K562 (cell line): ENCODE results near the gene HOXB1. TPM values are rescaled to one million over a fixed set of nuclear protein-coding genes. Genes with fewer than 3 reads are reported as not detected.

Experiments
- ATAC-seq: fragments of 200-7000 bp; cut with Tn5 transposase; 3 replicates; pipeline ENCODE4 v1.9.1; 2020; ENCODE audit warnings: moderate library complexity
- BruUV-seq: library from RNA; stranded (reverse); fragments of 400-500 nt; replicated peaks from 2 replicates; lab custom pipeline; 2021; lab: Mats Ljungman, UMichigan
- CTCF ChIA-PET: fragments of 300-600 bp; formaldehyde crosslinking; extraction: SDS; loops from one replicate; lab custom pipeline; 2021; ENCODE audit warnings: low intra/inter-chr PET ratio; lab: Yijun Ruan, JAX
- POLR2A ChIA-PET: fragments of 300-600, 350-650 bp; sonication (Branson Sonifier 250); formaldehyde crosslinking; extraction: SDS; loops from one replicate; lab custom pipeline; 2021; ENCODE audit warnings: antibody characterized with exemption, inconsistent platforms; lab: Yijun Ruan, JAX
- DNase-seq, 4 experiments: peaks; one replicate each; pipeline versions ENCODE4 v3.0.0 to v3.0.0-alpha.2; 2011 to 2018; ENCODE audit warnings: low spot score in 3 of 4, mixed read lengths in 3 of 4; ENCODE audit errors: extremely low read depth in 1 of 4
- FAIRE-seq: peaks from 2 replicates; lab custom pipeline; 2011; peaks lifted over from hg19 to GRCh38; lab: Jason Lieb, UNC
- H2AFZ ChIP-seq: 2 replicates; pipeline ENCODE4 v1.6.0; 2011; ENCODE audit warnings: low read depth, low read length, control low read depth, inconsistent platforms
- H3K27ac ChIP-seq: fragments of 200-600 bp; 3 replicates; pipeline ENCODE4 v1.8.0; 2011; ENCODE audit warnings: low read depth, mild to moderate bottlenecking, control low read depth, inconsistent platforms, low read length, moderate library complexity, mixed read lengths; ENCODE audit errors: extremely low read depth
- H3K27me3 ChIP-seq, 2 experiments: fragments of 300-600 bp in 1 of 2; 2 replicates in 1 of 2; 3 replicates in 1 of 2; pipeline versions ENCODE4 v1.6.0 to v1.8.0; 2011; ENCODE audit warnings: inconsistent platforms in 2 of 2, low read length in 2 of 2, mild to moderate bottlenecking in 1 of 2, mixed read lengths in 1 of 2, moderate library complexity in 1 of 2; ENCODE audit not compliant: control insufficient read depth in 2 of 2, insufficient read depth in 2 of 2
- H3K36me3 ChIP-seq: fragments of 300-600 bp; 3 replicates; pipeline ENCODE4 v1.8.0; 2011; ENCODE audit warnings: mild to moderate bottlenecking, low read length, inconsistent platforms; ENCODE audit not compliant: control insufficient read depth, insufficient read depth
- H3K4me1 ChIP-seq, 2 experiments: fragments of 200-600 bp in 1 of 2; replicated peaks in 1 of 2; 2 replicates in 1 of 2; 3 replicates in 1 of 2; pipeline versions ENCODE4 v1.5.1 to v1.8.0; 2011; ENCODE audit warnings: inconsistent platforms in 2 of 2, low read length in 2 of 2, mild to moderate bottlenecking in 1 of 2, mixed read lengths in 1 of 2, moderate library complexity in 1 of 2; ENCODE audit not compliant: control insufficient read depth in 2 of 2, insufficient read depth in 2 of 2
- H3K4me2 ChIP-seq: 2 replicates; pipeline ENCODE4 v1.6.1; 2011; ENCODE audit warnings: low read length, control low read depth, inconsistent platforms, mixed read lengths; ENCODE audit not compliant: insufficient read depth
- H3K4me3 ChIP-seq: fragments of 200-600 bp; sonication (generic), shearing (Covaris generic); 2 replicates; pipeline ENCODE4 v1.5.1; 2016; ENCODE audit warnings: control low read depth, inconsistent platforms
- H3K79me2 ChIP-seq: fragments of 200-600 bp; 3 replicates; pipeline ENCODE4 v1.8.0; 2011; ENCODE audit warnings: low read length, inconsistent platforms; ENCODE audit not compliant: control insufficient read depth, insufficient read depth
- H3K9ac ChIP-seq, 2 experiments: 2 replicates each; pipeline versions ENCODE4 v1.6.0 to v1.6.1; 2011; ENCODE audit warnings: low read depth in 2 of 2, low read length in 2 of 2, control low read depth in 1 of 2, inconsistent platforms in 1 of 2, mild to moderate bottlenecking in 1 of 2, mixed read lengths in 1 of 2; ENCODE audit not compliant: insufficient read depth in 1 of 2
- H3K9me1 ChIP-seq: one replicate; pipeline ENCODE4 v1.6.0; 2011; ENCODE audit warnings: inconsistent platforms, mild to moderate bottlenecking, low read length, moderate library complexity; ENCODE audit not compliant: control insufficient read depth, insufficient read depth
- H3K9me3 ChIP-seq: replicated peaks from 2 replicates; pipeline ENCODE4 v1.5.1; 2011; ENCODE audit warnings: low read depth, low read length, inconsistent platforms; ENCODE audit not compliant: control insufficient read depth, insufficient read depth
- H4K20me1 ChIP-seq: replicated peaks from 2 replicates; pipeline ENCODE4 v1.6.1; 2011; ENCODE audit warnings: low read length, inconsistent platforms, mixed read lengths; ENCODE audit not compliant: control insufficient read depth, insufficient read depth
- CHAMP1 ChIP-seq: fragments of 450-650 bp; IDR thresholded peaks from 2 replicates; pipeline ENCODE4 v1.6.1; 2016; ENCODE audit warnings: mild to moderate bottlenecking
- ELK3 ChIP-seq: fragments of 450-650 bp; formaldehyde crosslinking; IDR thresholded peaks from 2 replicates; pipeline ENCODE4 v1.4.0; 2020; ENCODE audit warnings: mild to moderate bottlenecking
- MYBL2 ChIP-seq, 2 experiments: fragments of 450-650 bp in 1 of 2; sonication (generic) in 1 of 2; formaldehyde crosslinking in 1 of 2; IDR thresholded peaks; 2 replicates each; pipeline versions ENCODE4 v1.6.1 to v1.8.1; 2017 to 2022; ENCODE audit warnings: borderline replicate concordance in 1 of 2, inconsistent platforms in 1 of 2, low read depth in 1 of 2, mild to moderate bottlenecking in 1 of 2, missing genetic modification reagents in 1 of 2, moderate library complexity in 1 of 2
- PRPF4 ChIP-seq: fragments of 200-400 bp; formaldehyde crosslinking; IDR thresholded peaks from one replicate; pipeline ENCODE4 v1.6.1; 2017; ENCODE audit warnings: low read length, low read depth, mild to moderate bottlenecking; ENCODE audit not compliant: insufficient read depth, poor library complexity, severe bottlenecking
- RBM39 ChIP-seq: fragments of 200-400 bp; formaldehyde crosslinking; optimal IDR thresholded peaks from 2 replicates; pipeline ENCODE3; 2018; ENCODE audit warnings: low read depth, low read length
- TAF7 ChIP-seq: fragments of 450-650 bp; IDR thresholded peaks from 2 replicates; pipeline ENCODE4 v1.6.1; 2016; ENCODE audit warnings: missing genetic modification characterization, missing compliant biosample characterization
- TCF15 ChIP-seq: fragments of 250-450 bp; sonication (Bioruptor Pico); IDR thresholded peaks from 2 replicates; pipeline ENCODE4 v1.8.0; 2022; ENCODE audit warnings: moderate library complexity, mild to moderate bottlenecking, inconsistent platforms
- ZNF197 ChIP-seq: fragments of 200-800 bp; sonication (Bioruptor generic); IDR thresholded peaks from 2 replicates; pipeline ENCODE4 v1.6.1; 2016; ENCODE audit warnings: low read depth, missing genetic modification characterization, missing compliant biosample characterization
- ZNF217 ChIP-seq: sonication (generic); formaldehyde crosslinking; IDR thresholded peaks from 2 replicates; pipeline ENCODE4 v1.8.0; 2022; ENCODE audit warnings: mild to moderate bottlenecking, missing genetic modification reagents
- ZNF324 ChIP-seq: fragments of 250-450 bp; sonication (Bioruptor Pico); IDR thresholded peaks from 2 replicates; pipeline ENCODE4 v1.4.0; 2020; ENCODE audit warnings: mild to moderate bottlenecking
- WGBS: fragments of 100-300 bp; shearing (Covaris generic); methylation state at CpG from one replicate; pipeline ENCODE4 v1.1.6; 2016; ENCODE audit warnings: low coverage, mixed read lengths; ENCODE audit not compliant: insufficient coverage; ENCODE audit errors: missing lambda C conversion rate; 5-methylcytosine and 5-hydroxymethylcytosine counted together
- in situ Hi-C: fragments of 300-500 bp; cut with MboI; formaldehyde crosslinking; loops from 4 replicates; pipeline ENCODE4 v1.15.0; 2018; ENCODE audit warnings: inconsistent platforms, mixed read lengths
- intact Hi-C: fragments of 100-400 bp; cut with micrococcal nuclease; formaldehyde crosslinking; loops from 2 replicates; pipeline ENCODE4 v1.14.2; 2022
- polyA plus RNA-seq, 8 experiments: library from polyadenylated mRNA; depleted of rRNA in 4 of 8; stranded (reverse) in 5 of 8; unstranded in 3 of 8; fragments of >200 nt; fragmentation: Nextera tagmentation in 2 of 8; fragmentation: Illumina TruSeq in 1 of 8; extraction: Ambion mirVana in 2 of 8; extraction: Trizol in 1 of 8; gene quantifications; 2 replicates each; pipeline versions ENCODE4 v1.2.1 to v1.2.3, GENCODE V29; 2011 to 2014; ENCODE audit warnings: inconsistent platforms in 1 of 8, missing spikeins in 1 of 8
- total RNA-seq, 7 experiments: library from RNA; depleted of rRNA in 6 of 7; stranded (reverse); fragments of >200 nt in 6 of 7; fragmentation: Illumina TruSeq in 2 of 7; extraction: Trizol in 2 of 7; gene quantifications; 2 replicates each; pipeline versions ENCODE4 v1.2.1 to v1.2.3, GENCODE V29; 2011 to 2021; ENCODE audit warnings: low replicate concordance in 1 of 7

HOXB1 gene
- total and polyA plus RNA-seq, 9 of the 15 experiments (the other 6 are each of a cell fraction or from before 2014, with no cell fraction given) = 0.04 TPM; not detected in 8

- WGBS = 85% methylated on average over 29 of the region's 37 CpGs
- no peaks in the 10 kb centered on the region for H4K20me1 ChIP-seq
- in situ Hi-C loops = no loop called here
- ATAC-seq (no peak), FAIRE-seq (no peak), DNase-seq (no peak)
- no peaks in the 10 kb centered on the region for H3K9me3 ChIP-seq
- no peak overlapping the region for H2AFZ ChIP-seq
- ChIA-PET CTCF (no interaction called here), POLR2A (interaction anchor here (0.7 to 1.3 kb wide), 2 partner anchors 11 to 13 kb away, joined by 3 to 7 read pairs; no protein-coding TSS in a partner anchor)
- BruUV-seq = no TSS peak
- no peak overlapping the region for H3K4me2 ChIP-seq
- H3K4me1 ChIP-seq = peaks cover 26 to 41% of the 10 kb centered on the region in 2 experiments; a peak in 4 of 5 replicates
- H3K9me1 ChIP-seq = no peaks in the 10 kb centered on the region
- H3K27ac ChIP-seq = no peak overlapping the region
- H3K36me3 ChIP-seq = no peaks in the 10 kb centered on the region
- no peaks in the 10 kb centered on the region for H3K79me2 ChIP-seq
- intact Hi-C loops = no loop called here
- H3K9ac ChIP-seq = no peak overlapping the region
- TF ChIP-seq ZNF217 (CRISPR knock-in tag) (no peak), CHAMP1 (no peak), PRPF4 (no peak), RBM39 (no peak), TAF7 (tag) (no peak), ZNF197 (CRISPR knock-in tag) (no peak), MYBL2 (IDR thresholded peaks at IDR 0.05; ENCODE audit: low read depth) (no peak), MYBL2 (CRISPR knock-in tag; IDR thresholded peaks at IDR 0.05; ENCODE audit: borderline replicate concordance) (no peak), TCF15 (CRISPR knock-in tag) (no peak), ELK3 (CRISPR knock-in tag) (no peak), ZNF324 (CRISPR knock-in tag) (no peak)
- H3K27me3 ChIP-seq = no peaks in the 10 kb centered on the region
- H3K4me3 ChIP-seq = no peak overlapping the region
Measured at GRCh38 chr17:48530208-48530886, 464 bp downstream of the HOXB1 start.
